Keratinocyte (primary cell): ENCODE results near the gene DUSP18. TPM values are rescaled to one million over a fixed set of nuclear protein-coding genes. Genes with fewer than 3 reads are reported as not detected.

Source experiments
- DNase-seq: peaks from one replicate; pipeline ENCODE4 v3.0.0-alpha.2; 2011; ENCODE audit warnings: low read depth, missing footprints, low spot score
- FAIRE-seq: peaks from 2 replicates; lab custom pipeline; 2011; peaks lifted over from hg19 to GRCh38; lab: Jason Lieb, UNC
- H2AFZ ChIP-seq: 2 replicates; pipeline ENCODE4 v1.6.0; 2012; ENCODE audit warnings: low read length, control low read depth, inconsistent platforms; ENCODE audit not compliant: control insufficient read depth
- H3K27ac ChIP-seq: 2 replicates; pipeline ENCODE4 v1.5.1; 2011; ENCODE audit warnings: low read length; ENCODE audit not compliant: control insufficient read depth, insufficient read depth
- H3K27me3 ChIP-seq: 3 replicates; pipeline ENCODE4 v1.6.0; 2011; ENCODE audit warnings: low read length; ENCODE audit not compliant: control insufficient read depth, insufficient read depth; ENCODE audit errors: extremely low read depth
- H3K36me3 ChIP-seq, 2 experiments: 2 replicates in 1 of 2; 3 replicates in 1 of 2; pipeline ENCODE4 v1.5.1; 2011; ENCODE audit warnings: low read length in 2 of 2, mild to moderate bottlenecking in 1 of 2; ENCODE audit not compliant: control insufficient read depth in 2 of 2, insufficient read depth in 2 of 2; ENCODE audit errors: extremely low read depth in 1 of 2
- H3K4me1 ChIP-seq: 3 replicates; pipeline ENCODE4 v1.5.1; 2011; ENCODE audit warnings: low read length; ENCODE audit not compliant: control insufficient read depth, insufficient read depth; ENCODE audit errors: extremely low read depth
- H3K4me2 ChIP-seq: 3 replicates; pipeline ENCODE4 v1.6.0; 2011; ENCODE audit warnings: low read depth, low read length; ENCODE audit not compliant: control insufficient read depth, insufficient read depth; ENCODE audit errors: extremely low read depth
- H3K4me3 ChIP-seq, 3 experiments: fragments of 200-600 bp in 1 of 3; sonication (generic) in 1 of 3; 2 replicates in 2 of 3; 3 replicates in 1 of 3; pipeline ENCODE4 v1.5.1; 2011 to 2016; ENCODE audit warnings: low read length in 3 of 3, mild to moderate bottlenecking in 3 of 3, control low read depth in 2 of 3, inconsistent platforms in 1 of 3, low read depth in 1 of 3, mixed read lengths in 1 of 3, mixed run types in 1 of 3, moderate library complexity in 1 of 3; ENCODE audit not compliant: control insufficient read depth in 2 of 3, insufficient read depth in 2 of 3; ENCODE audit errors: extremely low read depth in 1 of 3
- H3K79me2 ChIP-seq: 2 replicates; pipeline ENCODE4 v1.6.0; 2012; ENCODE audit warnings: low read length; ENCODE audit not compliant: control insufficient read depth, insufficient read depth
- H3K9ac ChIP-seq: 3 replicates; pipeline ENCODE4 v1.6.0; 2011; ENCODE audit warnings: low read length; ENCODE audit not compliant: control insufficient read depth, insufficient read depth; ENCODE audit errors: extremely low read depth
- H3K9me1 ChIP-seq: 3 replicates; pipeline ENCODE4 v1.6.0; 2011; ENCODE audit warnings: low read length; ENCODE audit not compliant: control insufficient read depth, insufficient read depth; ENCODE audit errors: extremely low read depth
- H3K9me3 ChIP-seq: 2 replicates; pipeline ENCODE4 v1.5.1; 2012; ENCODE audit warnings: low read depth, low read length; ENCODE audit not compliant: control insufficient read depth
- H4K20me1 ChIP-seq: 3 replicates; pipeline ENCODE4 v1.6.0; 2011; ENCODE audit warnings: low read length; ENCODE audit not compliant: control insufficient read depth, insufficient read depth; ENCODE audit errors: extremely low read depth
- CTCF ChIP-seq, 3 experiments: IDR thresholded peaks in 1 of 3; conservative IDR thresholded peaks in 1 of 3; optimal IDR thresholded peaks in 1 of 3; 2 replicates in 2 of 3; 3 replicates in 1 of 3; pipeline versions ENCODE3 to v1.5.1; 2011; ENCODE audit warnings: low read length in 3 of 3, mild to moderate bottlenecking in 3 of 3, moderate library complexity in 2 of 3, control low read depth in 1 of 3, inconsistent platforms in 1 of 3; ENCODE audit not compliant: insufficient read depth in 2 of 3; ENCODE audit errors: extremely low read depth in 1 of 3
- EZH2 ChIP-seq: IDR thresholded peaks from one replicate; pipeline ENCODE4 v1.6.1; 2012; ENCODE audit warnings: inconsistent platforms, mild to moderate bottlenecking, low read length, moderate library complexity
- dilution Hi-C: fragments of 300-500 bp; cut with MboI; formaldehyde crosslinking; loops from one replicate; pipeline ENCODE4 v1.7.0; 2020; ENCODE audit warnings: low sequenced_read_pairs; ENCODE audit not compliant: extremely low pct_ligation_motif_present
- polyA plus RNA-seq, 5 experiments: library from polyadenylated mRNA; depleted of rRNA in 3 of 5; stranded (reverse) in 3 of 5; stranded (forward) in 1 of 5; unstranded in 1 of 5; fragments of >200 nt; gene quantifications; 1 replicate in 1 of 5; 2 replicates in 3 of 5; 3 replicates in 1 of 5; pipeline versions ENCODE4 v1.2.1 to v1.2.3, GENCODE V29; 2011 to 2012; ENCODE audit warnings: missing spikeins in 2 of 5, low read depth in 1 of 5, low replicate concordance in 1 of 5

DUSP18 gene
- polyA plus RNA-seq, 1 donor (not counting 4 experiments of a cell fraction or from before 2014, with no cell fraction given): 12.6 TPM

- FAIRE-seq (no peak), DNase-seq (no peak)
- dilution Hi-C loops: no loop called here
These were observed 5.5 kb upstream of the DUSP18 start for GRCh38 chr22:30673136-30673535.

GRCh38 chr22:30671071-30671470, 3.4 kb upstream of the DUSP18 start:
- DNase-seq (no peak), FAIRE-seq (no peak)
- Histone ChIP-seq H3K27ac (no peak overlapping the region), H3K4me3 (no peak overlapping the region), H3K9ac (no peak overlapping the region), H3K4me1 (peaks cover 15% of the 10 kb centered on the region), H3K9me1 (no peaks in the 10 kb centered on the region), H3K79me2 (no peaks in the 10 kb centered on the region), H3K27me3 (no peaks in the 10 kb centered on the region), H3K9me3 (no peaks in the 10 kb centered on the region), H3K4me2 (no peak overlapping the region), H2AFZ (no peak overlapping the region), H3K36me3 (no peaks in the 10 kb centered on the region), H4K20me1 (no peaks in the 10 kb centered on the region)
- TF ChIP-seq EZH2 (no peak), CTCF (optimal IDR thresholded peaks at IDR 0.05 in 1 of 3, IDR thresholded peaks at IDR 0.05 in 1 of 3, conservative IDR thresholded peaks at IDR 0.05 in 1 of 3; ENCODE audit: extremely low read depth in 1 of 3, insufficient read depth in 2 of 3, low read length in 3 of 3) (no peak)
- dilution Hi-C loops: no loop called here

More at GRCh38 chr22:30673136-30673535, 5.5 kb upstream of the DUSP18 start:
- H3K4me2 ChIP-seq: no peak overlapping the region
- TF ChIP-seq EZH2: no peak
- TF ChIP-seq CTCF (optimal IDR thresholded peaks at IDR 0.05 in 1 of 3, IDR thresholded peaks at IDR 0.05 in 1 of 3, conservative IDR thresholded peaks at IDR 0.05 in 1 of 3; ENCODE audit: extremely low read depth in 1 of 3, insufficient read depth in 2 of 3, low read length in 3 of 3): no peak
- no peak overlapping the region for H3K27ac ChIP-seq
- H3K4me1 ChIP-seq: peaks cover 4% of the 10 kb centered on the region
- H3K9ac ChIP-seq: no peak overlapping the region
- no peak overlapping the region for H2AFZ ChIP-seq
- H4K20me1 ChIP-seq: no peaks in the 10 kb centered on the region
- no peak overlapping the region for H3K4me3 ChIP-seq
- no peaks in the 10 kb centered on the region for H3K9me1 ChIP-seq
- H3K27me3 ChIP-seq: peaks cover 10% of the 10 kb centered on the region
- H3K79me2 ChIP-seq: no peaks in the 10 kb centered on the region
- H3K9me3 ChIP-seq: no peaks in the 10 kb centered on the region
- H3K36me3 ChIP-seq: no peaks in the 10 kb centered on the region
